Calu3 (cell line): ENCODE data around the gene AMFR. TPM values are rescaled to one million over a fixed set of nuclear protein-coding genes. Genes with fewer than 3 reads are reported as not detected.

Source experiments
- BruUV-seq: library from RNA; stranded (reverse); fragments of 400-500 nt; replicated peaks from 2 replicates; lab custom pipeline; 2021; lab: Mats Ljungman, UMichigan
- CTCF ChIA-PET: fragments of 300-600 bp; sonication (Branson Sonifier 250); formaldehyde crosslinking; loops from one replicate; lab custom pipeline; 2022; ENCODE audit warnings: antibody characterized with exemption; lab: Charles Lee
- DNase-seq: peaks from one replicate; pipeline ENCODE4 v3.0.0; 2022
- H3K27ac Mint-ChIP-seq: one replicate; pipeline ENCODE4 v1.8.0; 2022; ENCODE audit warnings: mixed read lengths; ENCODE audit not compliant: unreplicated experiment
- H3K27me3 Mint-ChIP-seq: one replicate; pipeline ENCODE4 v1.8.0; 2022; ENCODE audit warnings: mixed read lengths; ENCODE audit not compliant: unreplicated experiment
- H3K36me3 Mint-ChIP-seq: one replicate; pipeline ENCODE4 v1.8.0; 2022; ENCODE audit warnings: mild to moderate bottlenecking, moderate library complexity, mixed read lengths; ENCODE audit not compliant: insufficient read depth, unreplicated experiment
- H3K4me1 Mint-ChIP-seq: one replicate; pipeline ENCODE4 v1.8.0; 2022; ENCODE audit warnings: mild to moderate bottlenecking, low read depth, mixed read lengths; ENCODE audit not compliant: unreplicated experiment
- H3K4me3 Mint-ChIP-seq: one replicate; pipeline ENCODE4 v1.8.0; 2022; ENCODE audit warnings: mild to moderate bottlenecking, low read depth, moderate library complexity, mixed read lengths; ENCODE audit not compliant: unreplicated experiment
- H3K9me3 Mint-ChIP-seq: one replicate; pipeline ENCODE4 v1.8.0; 2022; ENCODE audit warnings: low read depth, mixed read lengths; ENCODE audit not compliant: unreplicated experiment
- intact Hi-C: fragments of 100-400 bp; cut with micrococcal nuclease; formaldehyde crosslinking; loops from one replicate; pipeline ENCODE4 v1.10.0; 2022; ENCODE audit not compliant: unreplicated experiment
- total RNA-seq: library from RNA; stranded (reverse); gene quantifications from 2 replicates; pipeline ENCODE4 v1.2.3, GENCODE V29; 2022
- TF ChIP-seq, protein P1 (sequence below): fragments of 200-600 bp; IDR thresholded peaks from one replicate; pipeline ENCODE4 v1.8.0; 2022; ENCODE audit warnings: antibody characterized with exemption; ENCODE audit not compliant: unreplicated experiment

The AMFR gene
- total RNA-seq, 1 experiment from 2014 or later, result 116 TPM

DNA sequence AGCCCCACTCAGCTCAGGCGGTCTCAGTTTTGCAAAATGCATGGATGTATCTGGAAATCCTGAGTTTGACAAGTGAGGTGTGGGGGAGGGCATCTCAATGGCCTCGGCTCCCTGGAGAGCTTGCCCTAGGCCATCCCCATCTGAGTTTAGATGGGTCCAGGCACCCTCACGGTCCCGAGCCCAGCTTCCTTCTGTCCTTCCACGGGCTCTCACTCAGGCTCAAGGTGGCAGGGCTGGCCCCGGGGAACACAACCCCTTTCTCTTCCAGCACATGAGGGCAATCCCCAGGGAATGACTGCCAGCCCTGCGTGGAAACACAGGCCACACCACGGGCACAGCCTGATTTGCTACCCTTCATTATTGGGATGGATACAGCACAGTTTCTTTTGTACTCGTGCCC is 58.4 kb downstream of the AMFR start:
- Mint-ChIP-seq H3K27ac (no peak overlapping the region), H3K36me3 (peaks cover 13% of the 10 kb centered on the region), H3K27me3 (no peaks in the 10 kb centered on the region), H3K4me3 (no peak overlapping the region), H3K9me3 (no peaks in the 10 kb centered on the region), H3K4me1 (peaks cover 22% of the 10 kb centered on the region)
- intact Hi-C loops, result no loop called here
- CTCF ChIA-PET, result no interaction called here
- TF ChIP-seq, protein P1, sequence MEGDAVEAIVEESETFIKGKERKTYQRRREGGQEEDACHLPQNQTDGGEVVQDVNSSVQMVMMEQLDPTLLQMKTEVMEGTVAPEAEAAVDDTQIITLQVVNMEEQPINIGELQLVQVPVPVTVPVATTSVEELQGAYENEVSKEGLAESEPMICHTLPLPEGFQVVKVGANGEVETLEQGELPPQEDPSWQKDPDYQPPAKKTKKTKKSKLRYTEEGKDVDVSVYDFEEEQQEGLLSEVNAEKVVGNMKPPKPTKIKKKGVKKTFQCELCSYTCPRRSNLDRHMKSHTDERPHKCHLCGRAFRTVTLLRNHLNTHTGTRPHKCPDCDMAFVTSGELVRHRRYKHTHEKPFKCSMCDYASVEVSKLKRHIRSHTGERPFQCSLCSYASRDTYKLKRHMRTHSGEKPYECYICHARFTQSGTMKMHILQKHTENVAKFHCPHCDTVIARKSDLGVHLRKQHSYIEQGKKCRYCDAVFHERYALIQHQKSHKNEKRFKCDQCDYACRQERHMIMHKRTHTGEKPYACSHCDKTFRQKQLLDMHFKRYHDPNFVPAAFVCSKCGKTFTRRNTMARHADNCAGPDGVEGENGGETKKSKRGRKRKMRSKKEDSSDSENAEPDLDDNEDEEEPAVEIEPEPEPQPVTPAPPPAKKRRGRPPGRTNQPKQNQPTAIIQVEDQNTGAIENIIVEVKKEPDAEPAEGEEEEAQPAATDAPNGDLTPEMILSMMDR, result no peak
- BruUV-seq, result no TSS peak
- no peak for DNase-seq

DNA sequence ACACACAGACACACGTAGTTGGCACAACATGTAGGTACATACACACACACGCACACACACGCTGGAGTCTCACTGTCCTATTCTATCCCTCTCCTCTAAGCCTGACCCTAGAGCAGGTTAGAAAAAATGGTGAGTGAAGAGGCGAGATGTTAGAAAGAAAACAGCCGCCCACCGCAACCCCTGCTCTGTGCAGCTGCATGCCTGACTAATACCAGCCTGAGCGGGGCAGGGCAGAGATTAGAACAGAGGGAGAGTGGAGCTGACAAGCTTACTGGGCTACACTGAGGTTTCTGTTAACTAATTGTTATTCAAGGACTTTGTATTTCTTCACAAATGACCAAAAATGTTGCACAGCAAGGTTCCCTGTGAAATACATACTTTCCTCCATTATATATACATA is 59.8 kb downstream of the AMFR start:
- CTCF ChIA-PET, result no interaction called here
- Mint-ChIP-seq H3K4me3 (no peak overlapping the region), H3K4me1 (peaks cover 8% of the 10 kb centered on the region), H3K36me3 (peaks cover 19% of the 10 kb centered on the region), H3K27ac (no peak overlapping the region), H3K9me3 (no peaks in the 10 kb centered on the region), H3K27me3 (no peaks in the 10 kb centered on the region)
- TF ChIP-seq, protein P1, result no peak
- BruUV-seq, result no TSS peak
- intact Hi-C loops, result no loop called here
- DNase-seq, result no peak

DNA sequence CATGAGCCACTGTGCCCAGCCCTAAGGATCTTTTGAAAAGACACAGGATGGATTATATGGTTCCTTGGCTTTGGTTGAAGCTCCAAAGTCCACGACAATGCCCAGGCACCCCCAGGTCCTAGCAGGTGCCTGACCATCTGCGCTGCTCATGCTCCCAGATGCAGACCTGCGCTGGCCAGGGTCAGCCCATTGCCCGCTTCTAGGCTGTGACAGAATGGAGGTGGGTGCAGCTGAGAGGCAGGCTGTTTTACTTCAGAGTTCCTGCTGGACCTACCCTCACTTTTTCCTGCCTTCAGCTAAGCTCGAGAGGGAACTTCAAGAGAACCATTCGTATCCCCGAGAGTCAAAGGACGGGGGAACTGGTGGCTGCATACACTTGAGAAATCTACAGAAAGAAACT is 60.5 kb downstream of the AMFR start:
- intact Hi-C loops, result no loop called here
- CTCF ChIA-PET, result no interaction called here
- H3K36me3 Mint-ChIP-seq, result peaks cover 24% of the 10 kb centered on the region
- peaks cover 1% of the 10 kb centered on the region for H3K4me1 Mint-ChIP-seq
- no peaks in the 10 kb centered on the region for H3K9me3 Mint-ChIP-seq
- no peaks in the 10 kb centered on the region for H3K27me3 Mint-ChIP-seq
- TF ChIP-seq, protein P1, result no peak
- no peak overlapping the region for H3K27ac Mint-ChIP-seq
- BruUV-seq, result no TSS peak
- no peak for DNase-seq
- no peak overlapping the region for H3K4me3 Mint-ChIP-seq

DNA sequence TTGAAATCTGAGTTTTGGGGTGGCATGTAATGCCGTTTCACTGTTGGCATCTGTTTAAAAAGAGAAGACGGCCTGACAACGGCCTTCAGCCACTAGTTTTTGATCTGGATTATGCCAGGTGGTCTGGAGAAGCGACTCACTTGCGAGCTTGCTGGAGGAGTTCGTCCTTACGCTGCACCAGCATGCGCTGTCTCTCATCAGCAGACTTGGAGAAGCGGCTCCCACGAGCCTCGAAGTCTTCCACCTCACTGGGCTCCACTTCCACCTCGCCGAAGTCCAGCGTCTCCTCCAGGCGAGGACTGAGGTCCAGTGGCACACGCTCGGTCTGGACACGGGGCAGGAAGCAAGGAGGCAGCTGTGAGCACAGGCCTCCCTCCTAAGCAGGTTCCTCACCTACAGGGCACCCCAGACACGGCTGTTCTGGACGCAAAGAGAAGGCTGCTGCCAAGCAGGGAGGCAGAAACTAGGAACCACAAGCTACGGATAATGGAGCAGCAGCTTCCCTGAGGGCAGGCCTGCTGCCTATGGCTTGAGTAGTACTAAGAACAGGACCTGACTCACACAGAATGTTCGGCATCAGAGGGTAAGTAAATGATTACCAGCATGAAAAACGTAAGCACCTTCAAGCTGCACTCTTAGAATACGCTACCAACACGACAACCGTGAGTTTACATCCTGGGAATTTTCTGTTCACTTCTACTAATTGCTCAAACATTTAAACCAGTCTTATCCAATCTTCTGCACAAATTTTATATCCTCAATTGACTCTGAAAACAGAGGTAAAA is 61.4 kb downstream of the AMFR start:
- Mint-ChIP-seq H3K4me3 (no peak overlapping the region), H3K27me3 (no peaks in the 10 kb centered on the region), H3K27ac (no peak overlapping the region), H3K4me1 (no peaks in the 10 kb centered on the region), H3K36me3 (peaks cover 24% of the 10 kb centered on the region), H3K9me3 (no peaks in the 10 kb centered on the region)
- intact Hi-C loops, result no loop called here
- BruUV-seq, result no TSS peak
- TF ChIP-seq, protein P1, result no peak
- no peak for DNase-seq
- CTCF ChIA-PET, result no interaction called here
